Esophagus muscularis mucosa (tissue), 4 donors: ENCODE data around the gene HSCB. TPM values are rescaled to one million over a fixed set of nuclear protein-coding genes. Genes with fewer than 3 reads are reported as not detected.
"Not testable (repeated sequence)": the region's sequence is repeated elsewhere in the genome, so short reads cannot be mapped to it uniquely, and the experiment has no call there.

Experiments
- DNase-seq: peaks from one replicate; pipeline ENCODE4 v3.0.0-alpha.2; 2017; ENCODE audit errors: extremely low spot score
- H3K27ac ChIP-seq, 4 donors: fragments of 200-600 bp; sonication (generic); replicated peaks in 1 of 4; 1 replicate in 3 of 4; 2 replicates in 1 of 4; pipeline ENCODE4 v1.5.1; 2016 to 2019; ENCODE audit warnings: mild to moderate bottlenecking in 1 of 4
- H3K27me3 ChIP-seq, 4 donors: fragments of 200-600 bp; sonication (generic); one replicate each; pipeline versions ENCODE4 v1.5.1 to v1.6.0; 2016 to 2019
- H3K36me3 ChIP-seq, 4 donors: fragments of 200-600 bp; sonication (generic); one replicate each; pipeline ENCODE4 v1.5.1; 2016 to 2019
- H3K4me1 ChIP-seq, 4 donors: fragments of 200-600 bp; sonication (generic); one replicate each; pipeline ENCODE4 v1.5.1; 2016 to 2019
- H3K4me3 ChIP-seq, 4 donors: fragments of 200-600 bp; sonication (generic); 1 replicate in 2 of 4; 2 replicates in 2 of 4; pipeline ENCODE4 v1.5.1; 2016 to 2019; ENCODE audit warnings: mild to moderate bottlenecking in 4 of 4, moderate library complexity in 1 of 4
- H3K9me3 ChIP-seq, 4 donors: fragments of 200-600 bp; sonication (generic); 1 replicate in 3 of 4; 2 replicates in 1 of 4; pipeline ENCODE4 v1.5.1; 2016 to 2019
- CTCF ChIP-seq, 3 experiments: fragments of 200-600 bp in 2 of 3; fragments of 450-650 bp in 1 of 3; sonication (generic) in 2 of 3; IDR thresholded peaks; one replicate each; pipeline ENCODE4 v1.5.1; 2017 to 2019; ENCODE audit warnings: antibody characterized with exemption in 3 of 3, mild to moderate bottlenecking in 2 of 3, moderate library complexity in 1 of 3
- EP300 ChIP-seq: sonication (generic); formaldehyde crosslinking; IDR thresholded peaks from one replicate; pipeline ENCODE4 v1.6.1; 2017; ENCODE audit warnings: antibody characterized with exemption
- POLR2A ChIP-seq: fragments of 450-650 bp; IDR thresholded peaks from one replicate; pipeline ENCODE4 v1.6.1; 2017; ENCODE audit warnings: antibody characterized with exemption, moderate library complexity, mild to moderate bottlenecking, low read depth
- POLR2AphosphoS5 ChIP-seq, 2 donors: sonication (generic); formaldehyde crosslinking; IDR thresholded peaks; one replicate each; pipeline ENCODE4 v1.6.1; 2017; ENCODE audit warnings: antibody characterized with exemption in 2 of 2
- WGBS: methylation state at CpG from one replicate; pipeline ENCODE4 v1.1.5; 2018; 5-methylcytosine and 5-hydroxymethylcytosine counted together
- intact Hi-C: fragments of 100-400 bp; cut with DNase I; formaldehyde crosslinking; loops from one replicate; pipeline ENCODE4 v1.15.1; 2023
- total RNA-seq, 4 donors: library from RNA; depleted of rRNA; stranded (reverse); fragments of >200 nt; gene quantifications; one replicate each; pipeline versions ENCODE4 v1.1.0 to v1.2.1, GENCODE V29; 2016

HSCB gene
- total RNA-seq, 4 donors from 2014 or later: 13.7 to 30.0 (median 15.7) TPM

- Histone ChIP-seq H3K4me1 (no peaks in the 10 kb centered on the region), H3K4me3 (no peak overlapping the region), H3K27ac (no peak overlapping the region), H3K9me3 (no peaks in the 10 kb centered on the region), H3K36me3 (no peaks in the 10 kb centered on the region), H3K27me3 (no peaks in the 10 kb centered on the region)
- WGBS: 98% methylated on average over 3 of the region's 3 CpGs
- no peak for TF ChIP-seq EP300
- TF ChIP-seq CTCF (IDR thresholded peaks at IDR 0.05): no peak
- TF ChIP-seq POLR2A: no peak
- TF ChIP-seq POLR2AphosphoS5 (IDR thresholded peaks at IDR 0.05): no peak
- DNase-seq: no peak
- intact Hi-C loops: no loop called here
Measured at GRCh38 chr22:28730179-28730578, 11.7 kb upstream of the HSCB start.

GRCh38 chr22:28734393-28734792 lies 7.4 kb upstream of the HSCB start:
- WGBS: 97% methylated on average over 6 of the region's 6 CpGs
- intact Hi-C loops: no loop called here

GRCh38 chr22:28736301-28737155 lies 5.3 kb upstream of the HSCB start:
- Histone ChIP-seq H3K9me3 (no peaks in the 10 kb centered on the region), H3K27me3 (no peaks in the 10 kb centered on the region), H3K36me3 (no peaks in the 10 kb centered on the region), H3K27ac (no peak overlapping the region), H3K4me3 (no peak overlapping the region), H3K4me1 (peaks cover 5 to 7% (median 5%) of the 10 kb centered on the region in 4 donors)
- TF ChIP-seq CTCF (IDR thresholded peaks at IDR 0.05) (no peak), POLR2AphosphoS5 (IDR thresholded peaks at IDR 0.05) (no peak), POLR2A (no peak), EP300 (no peak)
- no peak for DNase-seq
- intact Hi-C loops: no loop called here
- 89% methylated on average over 7 of the region's 7 CpGs for WGBS

More at GRCh38 chr22:28734393-28734792, 7.4 kb upstream of the HSCB start:
- TF ChIP-seq CTCF (IDR thresholded peaks at IDR 0.05) (no peak), EP300 (no peak), POLR2AphosphoS5 (IDR thresholded peaks at IDR 0.05) (no peak), POLR2A (no peak)
- DNase-seq: no peak
- H3K4me3 ChIP-seq: no peak overlapping the region
- no peaks in the 10 kb centered on the region for H3K36me3 ChIP-seq
- no peaks in the 10 kb centered on the region for H3K27me3 ChIP-seq
- H3K4me1 ChIP-seq: no peaks in the 10 kb centered on the region
- H3K9me3 ChIP-seq: no peaks in the 10 kb centered on the region
- no peak overlapping the region for H3K27ac ChIP-seq

GRCh38 chr22:28737701-28738100 lies 4.1 kb upstream of the HSCB start:
- WGBS: 100% methylated on average over 3 of the region's 3 CpGs
- TF ChIP-seq CTCF (IDR thresholded peaks at IDR 0.05) (no peak), EP300 (no peak), POLR2A (no peak), POLR2AphosphoS5 (IDR thresholded peaks at IDR 0.05) (no peak)
- H3K4me3 ChIP-seq: no peak overlapping the region
- no peaks in the 10 kb centered on the region for H3K27me3 ChIP-seq
- H3K36me3 ChIP-seq: no peaks in the 10 kb centered on the region
- H3K27ac ChIP-seq: no peak overlapping the region
- DNase-seq: no peak
- H3K4me1 ChIP-seq: peaks cover 6 to 8% (median 8%) of the 10 kb centered on the region in 4 donors
- H3K9me3 ChIP-seq: no peaks in the 10 kb centered on the region
- intact Hi-C loops: no loop called here

- DNase-seq, H3K4me3 ChIP-seq, intact Hi-C loops, H3K9me3 ChIP-seq, H3K27ac ChIP-seq, H3K27me3 ChIP-seq, H3K36me3 ChIP-seq: not testable (repeated sequence)
- H3K4me1 ChIP-seq: peaks cover 10 to 20% (median 17%) of the 10 kb centered on the region in 4 donors
- WGBS: 87% methylated on average over 8 of the region's 8 CpGs
Measured at GRCh38 chr22:28738876-28739275, 3.0 kb upstream of the HSCB start.
